Activated T-cell treated with anti-CD3 and anti-CD28 coated beads, Interleukin-2, amount 50 U/mL, for 72 hours (primary cell): ENCODE results near the gene ZDHHC19. TPM values are rescaled to one million over a fixed set of nuclear protein-coding genes. Genes with fewer than 3 reads are reported as not detected.
A peak's percentile ranks its signal among the peaks of the same experiment; 100 is the strongest.

Experiments used
- ATAC-seq, 2 donors: fragments of 150-1000 bp; cut with Tn5 transposase; replicated peaks in 1 of 2; 2 replicates each; pipeline ENCODE4 v1.10.0; 2021; ENCODE audit warnings: moderate library complexity in 2 of 2, mild to moderate bottlenecking in 1 of 2
- DNase-seq, 2 donors: peaks; one replicate each; pipeline ENCODE4 v3.0.0; 2021 to 2022; ENCODE audit warnings: mixed read lengths in 1 of 2
- H3K27ac Mint-ChIP-seq: one replicate; pipeline ENCODE4 v1.8.0; 2022; ENCODE audit warnings: mild to moderate bottlenecking, moderate library complexity, mixed read lengths
- H3K27me3 Mint-ChIP-seq: one replicate; pipeline ENCODE4 v1.8.0; 2022; ENCODE audit warnings: low read depth, mixed read lengths
- H3K36me3 Mint-ChIP-seq, 2 donors: one replicate each; pipeline ENCODE4 v1.8.0; 2022; ENCODE audit warnings: mixed read lengths in 2 of 2, mild to moderate bottlenecking in 1 of 2; ENCODE audit not compliant: insufficient read depth in 2 of 2
- H3K4me1 Mint-ChIP-seq: one replicate; pipeline ENCODE4 v1.8.0; 2022; ENCODE audit warnings: low read depth, mixed read lengths
- H3K4me3 Mint-ChIP-seq, 2 donors: one replicate each; pipeline ENCODE4 v1.8.0; 2022; ENCODE audit warnings: mild to moderate bottlenecking in 2 of 2, mixed read lengths in 2 of 2, moderate library complexity in 2 of 2
- H3K9me3 Mint-ChIP-seq, 2 donors: one replicate each; pipeline ENCODE4 v1.8.0; 2022; ENCODE audit warnings: mixed read lengths in 2 of 2
- total RNA-seq, 2 donors: library from RNA; stranded (reverse); gene quantifications; one replicate each; pipeline ENCODE4 v1.2.3, GENCODE V29; 2022

Gene ZDHHC19
- total RNA-seq, 2 donors from 2014 or later, result not detected

- Mint-ChIP-seq H3K9me3 (no peaks in the 10 kb centered on the region), H3K4me1 (peaks cover 13% of the 10 kb centered on the region), H3K27me3 (no peaks in the 10 kb centered on the region), H3K4me3 (peak overlapping the region; percentile 37 to 65), H3K36me3 (no peaks in the 10 kb centered on the region), H3K27ac (peak overlapping the region; percentile 68)
- DNase-seq (peak; percentile 28), ATAC-seq (peak; percentile 64 to 79)
Observed at GRCh38 chr3:196159952-196160804, 51.0 kb downstream of the ZDHHC19 start.

- no peak for DNase-seq
- no peaks in the 10 kb centered on the region for H3K27me3 Mint-ChIP-seq
- no peaks in the 10 kb centered on the region for H3K36me3 Mint-ChIP-seq
- peaks cover 13% of the 10 kb centered on the region for H3K4me1 Mint-ChIP-seq
- no peak for ATAC-seq
- H3K27ac Mint-ChIP-seq, result no peak overlapping the region
- H3K9me3 Mint-ChIP-seq, result no peaks in the 10 kb centered on the region
- H3K4me3 Mint-ChIP-seq, result no peak overlapping the region
Observed at GRCh38 chr3:196159526-196159925, 51.7 kb downstream of the ZDHHC19 start.

GRCh38 chr3:196156160-196156559 lies 55.0 kb downstream of the ZDHHC19 start:
- Mint-ChIP-seq H3K36me3 (no peaks in the 10 kb centered on the region), H3K4me3 (no peak overlapping the region), H3K27me3 (no peaks in the 10 kb centered on the region), H3K9me3 (no peaks in the 10 kb centered on the region), H3K4me1 (peaks cover 13% of the 10 kb centered on the region), H3K27ac (no peak overlapping the region)
- DNase-seq (no peak), ATAC-seq (no peak)

GRCh38 chr3:196150481-196150880 lies 60.7 kb downstream of the ZDHHC19 start:
- no peak overlapping the region for H3K27ac Mint-ChIP-seq
- DNase-seq, result no peak
- no peaks in the 10 kb centered on the region for H3K4me1 Mint-ChIP-seq
- H3K27me3 Mint-ChIP-seq, result no peaks in the 10 kb centered on the region
- ATAC-seq, result no peak
- peaks cover 1 to 4% of the 10 kb centered on the region in 2 donors for H3K9me3 Mint-ChIP-seq
- no peak overlapping the region for H3K4me3 Mint-ChIP-seq
- H3K36me3 Mint-ChIP-seq, result peaks cover 1 to 4% of the 10 kb centered on the region in 2 donors

GRCh38 chr3:196149831-196150301 lies 61.3 kb downstream of the ZDHHC19 start:
- peaks cover 1 to 4% of the 10 kb centered on the region in 2 donors for H3K9me3 Mint-ChIP-seq
- H3K4me1 Mint-ChIP-seq, result no peaks in the 10 kb centered on the region
- H3K27ac Mint-ChIP-seq, result no peak overlapping the region
- H3K36me3 Mint-ChIP-seq, result peaks cover 1 to 4% of the 10 kb centered on the region in 2 donors
- no peak overlapping the region for H3K4me3 Mint-ChIP-seq
- H3K27me3 Mint-ChIP-seq, result no peaks in the 10 kb centered on the region
- ATAC-seq (no peak), DNase-seq (no peak)

GRCh38 chr3:196149375-196149774 lies 61.8 kb downstream of the ZDHHC19 start:
- H3K9me3 Mint-ChIP-seq, result peaks cover 1 to 4% of the 10 kb centered on the region in 2 donors
- no peak for ATAC-seq
- no peak for DNase-seq
- no peaks in the 10 kb centered on the region for H3K4me1 Mint-ChIP-seq
- H3K36me3 Mint-ChIP-seq, result peaks cover 1 to 4% of the 10 kb centered on the region in 2 donors
- no peak overlapping the region for H3K4me3 Mint-ChIP-seq
- no peaks in the 10 kb centered on the region for H3K27me3 Mint-ChIP-seq
- no peak overlapping the region for H3K27ac Mint-ChIP-seq

Other genes with a start within 250 kb of the ZDHHC19 start
- 100 to 1,000 TPM; 164 to 174 TPM for gene TFRC, start 129.3 kb downstream of the ZDHHC19 start, total RNA-seq
- not detected for gene SLC51A, start 5.1 kb upstream of the ZDHHC19 start, total RNA-seq
- 10 to 100 TPM; 52.0 to 56.9 TPM for gene PCYT1A, start 76.3 kb upstream of the ZDHHC19 start, total RNA-seq
- 10 to 100 TPM; 18.9 to 20.4 TPM for gene DYNLT2B, start 106.8 kb upstream of the ZDHHC19 start, total RNA-seq
- gene TM4SF19, start 127.0 kb upstream of the ZDHHC19 start, total RNA-seq, result not detected
- gene UBXN7, start 221.0 kb upstream of the ZDHHC19 start, total RNA-seq, result 10 to 100 TPM; 77.3 to 89.6 TPM